Cardiac muscle cell (in vitro differentiated cells and primary cell): Measurements from ENCODE around the gene ZNRD2. TPM values are rescaled to one million over a fixed set of nuclear protein-coding genes. Genes with fewer than 3 reads are reported as not detected.

Experiments
- DNase-seq, 2 donors: peaks; one replicate each; pipeline versions ENCODE4 v3.0.0 to v3.0.0-alpha.2; 2010 to 2017; ENCODE audit warnings: low read depth in 1 of 2, low spot score in 1 of 2
- H3K27ac ChIP-seq: fragments of 200-600 bp; sonication (generic); 2 replicates; pipeline ENCODE4 v1.5.1; 2016
- H3K27me3 ChIP-seq: fragments of 200-600 bp; sonication (generic); 2 replicates; pipeline ENCODE4 v1.6.0; 2016; ENCODE audit warnings: control low read depth
- H3K36me3 ChIP-seq: fragments of 200-600 bp; sonication (generic); 2 replicates; pipeline ENCODE4 v1.5.1; 2016; ENCODE audit warnings: control low read depth
- H3K4me1 ChIP-seq: fragments of 200-600 bp; sonication (generic); 2 replicates; pipeline ENCODE4 v1.8.1; 2017; ENCODE audit warnings: low read depth, mild to moderate bottlenecking, mixed run types
- H3K4me3 ChIP-seq: fragments of 200-600 bp; sonication (generic); 2 replicates; pipeline ENCODE4 v1.5.1; 2016; ENCODE audit warnings: mild to moderate bottlenecking
- H3K9me3 ChIP-seq: fragments of 200-600 bp; sonication (generic); 2 replicates; pipeline ENCODE4 v1.5.1; 2017; ENCODE audit warnings: low read depth, mild to moderate bottlenecking, control low read depth
- polyA plus RNA-seq: library from polyadenylated mRNA; unstranded; fragments of >200 nt; fragmentation: Nextera tagmentation; extraction: Ambion mirVana; gene quantifications from 2 replicates; pipeline ENCODE4 v1.2.1, GENCODE V29; 2016
- total RNA-seq: library from RNA; depleted of rRNA; stranded (reverse); fragments of >200 nt; gene quantifications from 2 replicates; pipeline ENCODE4 v1.2.3, GENCODE V29; 2016
- TF ChIP-seq, protein P1 (sequence below): IDR thresholded peaks from 2 replicates; pipeline ENCODE4 v1.5.1; 2012; ENCODE audit warnings: low read depth, mild to moderate bottlenecking, low read length

Gene ZNRD2
- total and polyA plus RNA-seq, 2 experiments from 2014 or later: 55.7 to 56.6 TPM

DNA sequence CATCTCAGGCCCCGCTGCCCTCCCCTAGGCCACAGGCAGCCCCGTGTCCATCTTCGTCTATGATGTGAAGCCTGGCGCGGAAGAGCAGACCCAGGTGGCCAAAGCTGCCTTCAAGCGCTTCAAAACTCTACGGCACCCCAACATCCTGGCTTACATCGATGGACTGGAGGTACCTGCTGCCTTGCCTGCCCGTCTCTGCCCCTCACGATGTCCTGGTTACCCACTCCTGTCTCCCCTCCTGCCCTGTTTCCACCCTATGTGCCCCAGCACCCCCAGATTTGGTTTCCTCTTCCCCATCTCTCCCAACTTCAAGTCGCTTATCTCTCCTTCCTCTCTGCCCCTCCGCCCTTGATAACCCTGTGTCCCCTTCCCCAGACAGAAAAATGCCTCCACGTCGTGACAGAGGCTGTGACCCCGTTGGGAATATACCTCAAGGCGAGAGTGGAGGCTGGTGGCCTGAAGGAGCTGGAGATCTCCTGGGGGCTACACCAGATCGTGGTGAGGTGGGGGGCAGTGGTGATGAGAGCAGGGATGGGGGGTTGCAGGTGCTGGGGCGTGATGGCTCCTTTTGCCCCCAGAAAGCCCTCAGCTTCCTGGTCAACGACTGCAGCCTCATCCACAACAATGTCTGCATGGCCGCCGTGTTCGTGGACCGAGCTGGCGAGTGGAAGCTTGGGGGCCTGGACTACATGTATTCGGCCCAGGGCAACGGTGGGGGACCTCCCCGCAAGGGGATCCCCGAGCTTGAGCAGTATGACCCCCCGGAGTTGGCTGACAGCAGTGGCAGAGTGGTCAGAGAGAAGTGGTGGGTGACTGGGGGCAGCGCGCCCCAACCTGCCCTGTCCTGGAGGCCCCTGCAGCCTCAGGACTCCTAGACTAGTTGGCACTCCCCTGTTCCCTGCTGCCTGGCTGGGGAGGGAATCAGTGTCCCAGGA is 44.5 kb upstream of the ZNRD2 start:
- Histone ChIP-seq H3K27me3 (no peaks in the 10 kb centered on the region), H3K27ac (peak overlapping the region; percentile 98), H3K4me3 (peak overlapping the region; percentile 99), H3K4me1 (peaks cover 31% of the 10 kb centered on the region), H3K9me3 (no peaks in the 10 kb centered on the region), H3K36me3 (peaks cover 16% of the 10 kb centered on the region)
- TF ChIP-seq, protein P1, sequence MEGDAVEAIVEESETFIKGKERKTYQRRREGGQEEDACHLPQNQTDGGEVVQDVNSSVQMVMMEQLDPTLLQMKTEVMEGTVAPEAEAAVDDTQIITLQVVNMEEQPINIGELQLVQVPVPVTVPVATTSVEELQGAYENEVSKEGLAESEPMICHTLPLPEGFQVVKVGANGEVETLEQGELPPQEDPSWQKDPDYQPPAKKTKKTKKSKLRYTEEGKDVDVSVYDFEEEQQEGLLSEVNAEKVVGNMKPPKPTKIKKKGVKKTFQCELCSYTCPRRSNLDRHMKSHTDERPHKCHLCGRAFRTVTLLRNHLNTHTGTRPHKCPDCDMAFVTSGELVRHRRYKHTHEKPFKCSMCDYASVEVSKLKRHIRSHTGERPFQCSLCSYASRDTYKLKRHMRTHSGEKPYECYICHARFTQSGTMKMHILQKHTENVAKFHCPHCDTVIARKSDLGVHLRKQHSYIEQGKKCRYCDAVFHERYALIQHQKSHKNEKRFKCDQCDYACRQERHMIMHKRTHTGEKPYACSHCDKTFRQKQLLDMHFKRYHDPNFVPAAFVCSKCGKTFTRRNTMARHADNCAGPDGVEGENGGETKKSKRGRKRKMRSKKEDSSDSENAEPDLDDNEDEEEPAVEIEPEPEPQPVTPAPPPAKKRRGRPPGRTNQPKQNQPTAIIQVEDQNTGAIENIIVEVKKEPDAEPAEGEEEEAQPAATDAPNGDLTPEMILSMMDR: no peak
- DNase-seq: no peak

DNA sequence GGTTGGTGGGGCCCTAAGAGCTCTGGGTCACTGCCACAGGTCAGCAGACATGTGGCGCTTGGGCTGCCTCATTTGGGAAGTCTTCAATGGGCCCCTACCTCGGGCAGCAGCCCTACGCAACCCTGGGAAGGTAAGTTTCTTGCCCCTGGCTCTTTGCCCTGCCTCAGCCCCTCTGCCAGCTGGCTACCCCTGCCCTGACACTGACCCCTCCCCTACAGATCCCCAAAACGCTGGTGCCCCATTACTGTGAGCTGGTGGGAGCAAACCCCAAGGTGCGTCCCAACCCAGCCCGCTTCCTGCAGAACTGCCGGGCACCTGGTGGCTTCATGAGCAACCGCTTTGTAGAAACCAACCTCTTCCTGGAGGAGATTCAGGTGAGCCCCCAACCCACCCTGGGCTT is 43.5 kb upstream of the ZNRD2 start:
- DNase-seq: no peak
- peaks cover 28% of the 10 kb centered on the region for H3K4me1 ChIP-seq
- no peak overlapping the region for H3K27ac ChIP-seq
- peaks cover 26% of the 10 kb centered on the region for H3K36me3 ChIP-seq
- H3K9me3 ChIP-seq: no peaks in the 10 kb centered on the region
- H3K27me3 ChIP-seq: no peaks in the 10 kb centered on the region
- H3K4me3 ChIP-seq: no peak overlapping the region
- TF ChIP-seq, protein P1: no peak

DNA sequence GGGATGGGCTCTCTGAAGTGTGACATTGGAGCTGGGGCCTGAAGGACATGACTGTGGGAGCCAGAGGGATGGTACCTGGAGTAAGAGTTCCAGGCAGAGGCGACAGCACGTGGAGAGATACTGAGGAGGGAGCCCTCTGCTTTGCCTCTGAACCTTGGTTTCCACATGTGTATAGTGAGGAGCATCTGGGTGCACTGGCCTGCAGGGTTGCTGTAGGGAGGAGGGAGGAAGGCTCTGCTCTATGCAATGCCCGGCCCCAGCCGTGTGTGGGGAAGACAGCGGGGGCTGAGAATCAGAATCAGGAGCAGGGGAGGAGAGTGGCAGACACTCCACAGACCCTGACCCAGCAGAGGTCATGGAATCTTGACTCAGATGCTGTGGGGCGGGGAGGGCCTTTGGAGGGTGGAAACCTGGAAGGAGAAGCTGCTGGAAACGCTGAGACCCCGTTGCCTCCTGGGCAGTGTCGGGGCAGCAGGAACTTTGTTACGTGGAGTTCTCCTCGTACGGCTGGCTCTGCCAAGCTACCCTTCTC is 41.4 kb upstream of the ZNRD2 start:
- Histone ChIP-seq H3K36me3 (peaks cover 35% of the 10 kb centered on the region), H3K9me3 (no peaks in the 10 kb centered on the region), H3K27ac (peak overlapping the region; percentile 23), H3K27me3 (no peaks in the 10 kb centered on the region), H3K4me3 (no peak overlapping the region), H3K4me1 (peaks cover 8% of the 10 kb centered on the region)
- no peak for DNase-seq
- TF ChIP-seq, protein P1: no peak

DNA sequence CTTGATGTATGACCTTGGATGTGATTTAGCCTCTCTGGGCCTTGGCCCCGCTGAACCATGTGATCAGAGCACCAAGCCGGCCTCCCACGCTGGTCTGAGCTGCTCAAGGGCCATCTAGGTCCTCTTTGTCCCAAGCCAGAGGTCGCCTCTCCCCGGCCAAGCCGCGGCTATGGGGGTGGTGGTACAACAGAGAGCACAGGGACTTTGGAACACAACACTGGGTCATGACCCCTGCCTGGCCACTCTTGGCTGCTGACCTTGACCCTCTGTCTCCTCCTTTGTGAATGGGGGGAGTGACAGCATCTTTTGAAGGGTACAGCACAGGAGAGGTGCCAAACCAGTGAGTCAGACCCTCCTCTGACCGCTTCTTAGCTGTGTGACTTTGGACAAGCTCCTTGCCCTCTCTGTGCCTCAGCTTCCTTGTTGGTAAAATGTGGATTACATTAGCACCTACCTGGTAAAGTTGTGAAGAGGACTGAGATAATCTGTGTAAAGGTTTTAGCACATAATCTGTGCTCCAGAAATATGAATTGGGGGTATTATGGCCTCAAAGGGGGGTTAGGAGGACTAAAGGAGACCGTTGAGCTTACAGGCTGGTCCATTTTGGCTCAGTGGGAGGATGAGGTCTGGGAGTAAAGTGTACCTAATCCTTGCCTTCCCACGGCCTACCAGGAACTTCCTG is 40.7 kb upstream of the ZNRD2 start:
- Histone ChIP-seq H3K9me3 (no peaks in the 10 kb centered on the region), H3K27me3 (no peaks in the 10 kb centered on the region), H3K4me3 (no peak overlapping the region), H3K27ac (no peak overlapping the region), H3K36me3 (peaks cover 35% of the 10 kb centered on the region), H3K4me1 (peaks cover under 1% of the 10 kb centered on the region)
- TF ChIP-seq, protein P1: no peak
- no peak for DNase-seq

DNA sequence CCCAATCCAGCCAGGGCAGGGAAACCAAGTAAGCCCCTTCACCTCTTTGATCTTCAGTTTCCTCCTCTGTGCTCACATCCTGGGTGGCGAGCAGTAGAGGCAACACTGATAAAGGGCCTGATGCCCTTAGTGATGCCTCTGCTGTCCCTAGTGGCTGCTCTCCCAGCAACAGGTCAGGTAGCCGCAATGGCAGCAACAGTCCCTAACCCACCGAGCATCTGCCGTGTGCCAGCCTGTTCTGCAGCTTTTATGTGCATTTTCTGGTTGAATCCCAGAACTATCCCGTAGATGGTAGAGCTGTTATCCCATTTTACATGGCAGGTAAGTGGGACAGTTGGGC is 40.1 kb upstream of the ZNRD2 start:
- no peak for DNase-seq
- H3K36me3 ChIP-seq: peaks cover 35% of the 10 kb centered on the region

More for the DNA sequence above, 40.1 kb upstream of the ZNRD2 start:
- Histone ChIP-seq H3K4me1 (no peaks in the 10 kb centered on the region), H3K27ac (no peak overlapping the region), H3K9me3 (no peaks in the 10 kb centered on the region), H3K4me3 (no peak overlapping the region), H3K27me3 (no peaks in the 10 kb centered on the region)
- TF ChIP-seq, protein P1: peak; percentile 22
